K562 (cell line): ENCODE data around the gene BRCC3. TPM values are rescaled to one million over a fixed set of nuclear protein-coding genes. Genes with fewer than 3 reads are reported as not detected.

ENCODE experiments used
- CBX1 ChIP-seq: sonication (generic); IDR thresholded peaks from 2 replicates; pipeline ENCODE4 v1.6.1; 2016; ENCODE audit warnings: antibody characterized with exemption, low read depth, mild to moderate bottlenecking
- CREB1 ChIP-seq, 2 experiments: sonication (generic) in 1 of 2; formaldehyde crosslinking in 1 of 2; IDR thresholded peaks; 2 replicates each; pipeline versions ENCODE4 v1.6.1 to v1.8.0; 2012 to 2022; ENCODE audit warnings: inconsistent platforms in 1 of 2, mild to moderate bottlenecking in 1 of 2, missing genetic modification reagents in 1 of 2, moderate library complexity in 1 of 2
- ELF2 ChIP-seq: fragments of 250-450 bp; sonication (Bioruptor Pico); IDR thresholded peaks from 2 replicates; pipeline ENCODE4 v1.5.0; 2021; ENCODE audit warnings: mild to moderate bottlenecking
- GTF3C2 ChIP-seq: IDR thresholded peaks from 3 replicates; pipeline ENCODE4 v1.6.1; 2011; ENCODE audit warnings: borderline replicate concordance, mild to moderate bottlenecking, moderate library complexity; ENCODE audit not compliant: insufficient read length; ENCODE audit errors: extremely low read depth
- KDM5B ChIP-seq: fragments of 200-600 bp; sonication (generic); IDR thresholded peaks from 2 replicates; pipeline ENCODE4 v1.6.1; 2012; ENCODE audit warnings: low read depth, mild to moderate bottlenecking, moderate library complexity, low read length, control low read depth, inconsistent platforms; ENCODE audit not compliant: insufficient replicate concordance
- MCM2 ChIP-seq: fragments of 450-650 bp; IDR thresholded peaks from 2 replicates; pipeline ENCODE4 v1.6.1; 2017; ENCODE audit warnings: low read depth, mild to moderate bottlenecking
- NEUROD1 ChIP-seq: fragments of 150-350 bp; IDR thresholded peaks from 2 replicates; pipeline ENCODE4 v1.6.1; 2014; ENCODE audit warnings: borderline replicate concordance, low read length, low read depth; ENCODE audit not compliant: partially characterized antibody
- NFYB ChIP-seq: IDR thresholded peaks from 2 replicates; pipeline ENCODE4 v1.6.1; 2011; ENCODE audit warnings: mild to moderate bottlenecking, moderate library complexity; ENCODE audit not compliant: insufficient read length; ENCODE audit errors: extremely low read depth
- PHB ChIP-seq: fragments of 250-450 bp; sonication (Bioruptor Pico); IDR thresholded peaks from 2 replicates; pipeline ENCODE4 v1.5.0; 2021
- POLR2AphosphoS5 ChIP-seq: IDR thresholded peaks from 2 replicates; pipeline ENCODE4 v1.6.1; 2011; ENCODE audit warnings: mild to moderate bottlenecking, low read depth, low read length, moderate library complexity; ENCODE audit not compliant: control insufficient read depth, insufficient read depth
- RAD51 ChIP-seq: fragments of 450-650 bp; IDR thresholded peaks from 2 replicates; pipeline ENCODE4 v1.7.1; 2016; ENCODE audit warnings: low read depth, mild to moderate bottlenecking, borderline replicate concordance
- RBM34 ChIP-seq: fragments of 200-400 bp; formaldehyde crosslinking; IDR thresholded peaks from 2 replicates; pipeline ENCODE4 v1.6.1; 2018; ENCODE audit warnings: low read length, borderline replicate concordance; ENCODE audit not compliant: insufficient read depth
- SOX6 ChIP-seq: fragments of 450-650 bp; IDR thresholded peaks from 2 replicates; pipeline ENCODE4 v1.6.1; 2014; ENCODE audit warnings: mild to moderate bottlenecking
- ZEB2 ChIP-seq: fragments of 450-650 bp; IDR thresholded peaks from 2 replicates; pipeline ENCODE4 v1.6.1; 2016
- ZFP91 ChIP-seq: sonication (generic); formaldehyde crosslinking; IDR thresholded peaks from 2 replicates; pipeline ENCODE4 v1.8.0; 2022; ENCODE audit warnings: mild to moderate bottlenecking, missing genetic modification reagents
- ZNF696 ChIP-seq: fragments of 250-450 bp; sonication (Bioruptor Pico); conservative IDR thresholded peaks from 2 replicates; pipeline ENCODE4 v1.4.0; 2020; ENCODE audit warnings: mild to moderate bottlenecking, moderate library complexity
- polyA plus RNA-seq, 8 experiments: library from polyadenylated mRNA; depleted of rRNA in 4 of 8; stranded (reverse) in 5 of 8; unstranded in 3 of 8; fragments of >200 nt; fragmentation: Nextera tagmentation in 2 of 8; fragmentation: Illumina TruSeq in 1 of 8; extraction: Ambion mirVana in 2 of 8; extraction: Trizol in 1 of 8; gene quantifications; 2 replicates each; pipeline versions ENCODE4 v1.2.1 to v1.2.3, GENCODE V29; 2011 to 2014; ENCODE audit warnings: inconsistent platforms in 1 of 8, missing spikeins in 1 of 8
- total RNA-seq, 7 experiments: library from RNA; depleted of rRNA in 6 of 7; stranded (reverse); fragments of >200 nt in 6 of 7; fragmentation: Illumina TruSeq in 2 of 7; extraction: Trizol in 2 of 7; gene quantifications; 2 replicates each; pipeline versions ENCODE4 v1.2.1 to v1.2.3, GENCODE V29; 2011 to 2021; ENCODE audit warnings: low replicate concordance in 1 of 7
- TF ChIP-seq, protein P1 (sequence below): fragments of 450-650 bp; conservative IDR thresholded peaks from 2 replicates; pipeline ENCODE4 v1.6.1; 2016; ENCODE audit warnings: missing genetic modification characterization, low read depth, mild to moderate bottlenecking, control low read depth, missing compliant biosample characterization
- TF ChIP-seq, protein P2 (sequence below), 2 experiments: IDR thresholded peaks; 2 replicates each; pipeline ENCODE4 v1.6.1; 2012; ENCODE audit warnings: improper control_type of control experiment in 2 of 2, low read depth in 2 of 2, low read length in 2 of 2, borderline replicate concordance in 1 of 2

BRCC3 gene
- total and polyA plus RNA-seq, 9 of the 15 experiments (the other 6 are each of a cell fraction or from before 2014, with no cell fraction given) = 9.6 to 44.8 (median 26.7) TPM

GRCh38 chrX:155026727-155027508 lies 44.4 kb upstream of the BRCC3 start, which contains the start of gene FUNDC2 (continued):
- TF ChIP-seq GTF3C2 (no peak), MCM2 (no peak), CREB1 (IDR thresholded peaks at IDR 0.05) (peak; percentile 94), CREB1 (CRISPR knock-in tag; IDR thresholded peaks at IDR 0.05) (peak; percentile 94), RAD51 (peak; percentile 77), NFYB (no peak), SOX6 (no peak), CBX1 (peak; percentile 54; the same call in 1 of the 2 replicates), NEUROD1 (peak; percentile 15), RBM34 (no peak), PHB (CRISPR knock-in tag) (no peak), KDM5B (peak; percentile 71), POLR2AphosphoS5 (peak; percentile 51; the same call in 1 of the 2 replicates), ZNF696 (CRISPR knock-in tag) (no peak), ZEB2 (no peak), ZFP91 (CRISPR knock-in tag) (no peak), ELF2 (CRISPR knock-in tag) (no peak)
- TF ChIP-seq, protein P1, sequence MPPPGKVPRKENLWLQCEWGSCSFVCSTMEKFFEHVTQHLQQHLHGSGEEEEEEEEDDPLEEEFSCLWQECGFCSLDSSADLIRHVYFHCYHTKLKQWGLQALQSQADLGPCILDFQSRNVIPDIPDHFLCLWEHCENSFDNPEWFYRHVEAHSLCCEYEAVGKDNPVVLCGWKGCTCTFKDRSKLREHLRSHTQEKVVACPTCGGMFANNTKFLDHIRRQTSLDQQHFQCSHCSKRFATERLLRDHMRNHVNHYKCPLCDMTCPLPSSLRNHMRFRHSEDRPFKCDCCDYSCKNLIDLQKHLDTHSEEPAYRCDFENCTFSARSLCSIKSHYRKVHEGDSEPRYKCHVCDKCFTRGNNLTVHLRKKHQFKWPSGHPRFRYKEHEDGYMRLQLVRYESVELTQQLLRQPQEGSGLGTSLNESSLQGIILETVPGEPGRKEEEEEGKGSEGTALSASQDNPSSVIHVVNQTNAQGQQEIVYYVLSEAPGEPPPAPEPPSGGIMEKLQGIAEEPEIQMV (tag) = no peak
- TF ChIP-seq, protein P2, sequence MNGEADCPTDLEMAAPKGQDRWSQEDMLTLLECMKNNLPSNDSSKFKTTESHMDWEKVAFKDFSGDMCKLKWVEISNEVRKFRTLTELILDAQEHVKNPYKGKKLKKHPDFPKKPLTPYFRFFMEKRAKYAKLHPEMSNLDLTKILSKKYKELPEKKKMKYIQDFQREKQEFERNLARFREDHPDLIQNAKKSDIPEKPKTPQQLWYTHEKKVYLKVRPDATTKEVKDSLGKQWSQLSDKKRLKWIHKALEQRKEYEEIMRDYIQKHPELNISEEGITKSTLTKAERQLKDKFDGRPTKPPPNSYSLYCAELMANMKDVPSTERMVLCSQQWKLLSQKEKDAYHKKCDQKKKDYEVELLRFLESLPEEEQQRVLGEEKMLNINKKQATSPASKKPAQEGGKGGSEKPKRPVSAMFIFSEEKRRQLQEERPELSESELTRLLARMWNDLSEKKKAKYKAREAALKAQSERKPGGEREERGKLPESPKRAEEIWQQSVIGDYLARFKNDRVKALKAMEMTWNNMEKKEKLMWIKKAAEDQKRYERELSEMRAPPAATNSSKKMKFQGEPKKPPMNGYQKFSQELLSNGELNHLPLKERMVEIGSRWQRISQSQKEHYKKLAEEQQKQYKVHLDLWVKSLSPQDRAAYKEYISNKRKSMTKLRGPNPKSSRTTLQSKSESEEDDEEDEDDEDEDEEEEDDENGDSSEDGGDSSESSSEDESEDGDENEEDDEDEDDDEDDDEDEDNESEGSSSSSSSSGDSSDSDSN (IDR thresholded peaks at IDR 0.05; ENCODE audit: borderline replicate concordance in 1 of 2, low read depth in 2 of 2, low read length in 2 of 2) = peak; percentile 29 to 84; a peak in 2 of 4 replicates
